H1 (cell line): ENCODE data around the gene SLC35E3. TPM values are rescaled to one million over a fixed set of nuclear protein-coding genes. Genes with fewer than 3 reads are reported as not detected.

Source experiments
- CTCF ChIA-PET: fragments of 300-600 bp; sonication (Branson Sonifier 250); formaldehyde crosslinking; loops from one replicate; lab custom pipeline; 2021; ENCODE audit not compliant: partially characterized antibody; lab: Charles Lee
- POLR2A ChIA-PET: fragments of 300-600 bp; sonication (Branson Sonifier 250); formaldehyde crosslinking; loops from one replicate; lab custom pipeline; 2021; ENCODE audit warnings: inconsistent platforms; ENCODE audit not compliant: partially characterized antibody; lab: Charles Lee
- DNase-seq, 2 experiments: peaks; one replicate each; pipeline versions ENCODE4 v3.0.0 to v3.0.0-alpha.2; 2010 to 2022; ENCODE audit warnings: low spot score in 2 of 2, low read depth in 1 of 2, mixed read lengths in 1 of 2
- FAIRE-seq: peaks from 2 replicates; lab custom pipeline; 2011; peaks lifted over from hg19 to GRCh38; lab: Jason Lieb, UNC
- H2AFZ ChIP-seq: 2 replicates; pipeline ENCODE4 v1.8.1; 2012; ENCODE audit warnings: low read length, inconsistent platforms
- H2AK5ac ChIP-seq: 2 replicates; pipeline ENCODE4 v1.6.1; 2013; ENCODE audit warnings: low read depth, low read length
- H2BK120ac ChIP-seq: replicated peaks from 2 replicates; pipeline ENCODE3; 2013; ENCODE audit warnings: low read depth, low read length, inconsistent platforms
- H2BK12ac ChIP-seq: 2 replicates; pipeline ENCODE4 v1.6.1; 2013; ENCODE audit warnings: low read depth, low read length
- H2BK15ac ChIP-seq: 2 replicates; pipeline ENCODE4 v1.6.1; 2013; ENCODE audit warnings: low read length
- H2BK20ac ChIP-seq: 2 replicates; pipeline ENCODE4 v1.6.1; 2013; ENCODE audit warnings: low read length
- H2BK5ac ChIP-seq: 2 replicates; pipeline ENCODE4 v1.6.1; 2013; ENCODE audit warnings: low read depth, low read length
- H3K14ac ChIP-seq: 2 replicates; pipeline ENCODE4 v1.6.1; 2013; ENCODE audit warnings: inconsistent platforms; ENCODE audit not compliant: insufficient read length
- H3K18ac ChIP-seq: 2 replicates; pipeline ENCODE4 v1.6.1; 2013; ENCODE audit warnings: low read length; ENCODE audit errors: extremely low read depth
- H3K23ac ChIP-seq: 2 replicates; pipeline ENCODE4 v1.6.1; 2013; ENCODE audit warnings: inconsistent platforms; ENCODE audit not compliant: insufficient read length
- H3K23me2 ChIP-seq: 2 replicates; pipeline ENCODE4 v1.6.1; 2013; ENCODE audit warnings: low read depth, low read length
- H3K27ac ChIP-seq: 2 replicates; pipeline ENCODE4 v1.6.1; 2011; ENCODE audit warnings: low read depth, low read length, inconsistent platforms
- H3K27me3 ChIP-seq, 4 experiments: replicated peaks in 1 of 4; 1 replicate in 1 of 4; 2 replicates in 3 of 4; pipeline versions ENCODE4 v1.6.1 to v1.8.1; 2011 to 2013; ENCODE audit warnings: low read length in 3 of 4, mild to moderate bottlenecking in 3 of 4, inconsistent platforms in 2 of 4, mixed read lengths in 2 of 4, moderate library complexity in 1 of 4; ENCODE audit not compliant: control insufficient read depth in 3 of 4, insufficient read depth in 3 of 4; ENCODE audit errors: extremely low read depth in 1 of 4
- H3K36me3 ChIP-seq, 4 experiments: 2 replicates each; pipeline versions ENCODE4 v1.6.1 to v1.8.1; 2011 to 2013; ENCODE audit warnings: mild to moderate bottlenecking in 4 of 4, low read length in 3 of 4, moderate library complexity in 2 of 4, control low read depth in 1 of 4, inconsistent platforms in 1 of 4; ENCODE audit not compliant: insufficient read depth in 4 of 4, control insufficient read depth in 2 of 4
- H3K4ac ChIP-seq: replicated peaks from 2 replicates; pipeline ENCODE3; 2013; ENCODE audit warnings: low read length, low read depth, mixed read lengths, inconsistent platforms; ENCODE audit not compliant: insufficient read length
- H3K4me1 ChIP-seq, 4 experiments: replicated peaks in 1 of 4; 1 replicate in 1 of 4; 2 replicates in 3 of 4; pipeline versions ENCODE4 v1.6.1 to v1.8.1; 2011 to 2013; ENCODE audit warnings: low read length in 3 of 4, inconsistent platforms in 2 of 4, mixed read lengths in 1 of 4; ENCODE audit not compliant: insufficient read depth in 4 of 4, control insufficient read depth in 3 of 4
- H3K4me2 ChIP-seq, 2 experiments: 2 replicates each; pipeline versions ENCODE4 v1.6.1 to v1.8.1; 2011 to 2013; ENCODE audit warnings: low read depth in 2 of 2, low read length in 2 of 2, control low read depth in 1 of 2, inconsistent platforms in 1 of 2, mild to moderate bottlenecking in 1 of 2; ENCODE audit not compliant: insufficient read depth in 1 of 2
- H3K4me3 ChIP-seq, 4 experiments: fragments of 200-600, 300-600 bp in 1 of 4; sonication (generic), shearing (Covaris generic), sonication (Bioruptor Twin) in 1 of 4; 2 replicates each; pipeline versions ENCODE4 v1.5.1 to v1.8.1; 2011 to 2016; ENCODE audit warnings: low read length in 4 of 4, low read depth in 3 of 4, control low read depth in 2 of 4, inconsistent platforms in 2 of 4, mild to moderate bottlenecking in 2 of 4, mixed read lengths in 1 of 4, moderate library complexity in 1 of 4; ENCODE audit not compliant: insufficient read depth in 2 of 4; ENCODE audit errors: extremely low read depth in 1 of 4
- H3K56ac ChIP-seq: replicated peaks from 2 replicates; pipeline ENCODE3; 2013; ENCODE audit warnings: low read depth, mild to moderate bottlenecking, mixed read lengths, low read length, inconsistent platforms; ENCODE audit not compliant: insufficient read length
- H3K79me1 ChIP-seq: 2 replicates; pipeline ENCODE4 v1.6.1; 2013; ENCODE audit warnings: low read depth, low read length, control low read depth
- H3K79me2 ChIP-seq, 2 experiments: 2 replicates each; pipeline versions ENCODE4 v1.6.1 to v1.8.1; 2012 to 2013; ENCODE audit warnings: low read length in 2 of 2, mild to moderate bottlenecking in 2 of 2, inconsistent platforms in 1 of 2; ENCODE audit not compliant: insufficient read depth in 2 of 2, control insufficient read depth in 1 of 2
- H3K9ac ChIP-seq, 4 experiments: replicated peaks in 1 of 4; 1 replicate in 1 of 4; 2 replicates in 3 of 4; pipeline versions ENCODE4 v1.6.1 to v1.8.1; 2011 to 2013; ENCODE audit warnings: low read depth in 3 of 4, low read length in 3 of 4, control low read depth in 2 of 4, mild to moderate bottlenecking in 2 of 4, moderate library complexity in 2 of 4, inconsistent platforms in 1 of 4; ENCODE audit errors: extremely low read depth in 1 of 4
- H3K9me3 ChIP-seq, 2 experiments: 2 replicates each; pipeline versions ENCODE4 v1.6.1 to v1.8.1; 2012 to 2013; ENCODE audit warnings: mild to moderate bottlenecking in 2 of 2, moderate library complexity in 2 of 2, control low read depth in 1 of 2, inconsistent platforms in 1 of 2, low read depth in 1 of 2, low read length in 1 of 2, mixed read lengths in 1 of 2; ENCODE audit not compliant: insufficient read depth in 2 of 2
- H4K20me1 ChIP-seq, 2 experiments: replicated peaks in 1 of 2; 2 replicates each; pipeline versions ENCODE3 to v1.8.1; 2011 to 2013; ENCODE audit warnings: inconsistent platforms in 2 of 2, low read length in 2 of 2, mild to moderate bottlenecking in 1 of 2; ENCODE audit not compliant: insufficient read depth in 2 of 2, control insufficient read depth in 1 of 2
- H4K5ac ChIP-seq: 2 replicates; pipeline ENCODE4 v1.6.1; 2013; ENCODE audit warnings: low read length, low read depth, mixed read lengths, inconsistent platforms; ENCODE audit not compliant: insufficient read length
- H4K8ac ChIP-seq: 2 replicates; pipeline ENCODE4 v1.8.0; 2013; ENCODE audit warnings: mild to moderate bottlenecking, moderate library complexity, low read length, inconsistent platforms; ENCODE audit not compliant: insufficient read depth; ENCODE audit errors: extremely low read depth
- H4K91ac ChIP-seq: replicated peaks from 2 replicates; pipeline ENCODE3; 2013; ENCODE audit warnings: low read length, mixed read lengths, inconsistent platforms; ENCODE audit not compliant: insufficient read length
- CBX8 ChIP-seq: fragments of 300-800, 300-1000 bp; sonication (generic); IDR thresholded peaks from 2 replicates; pipeline ENCODE4 v1.7.1; 2016; ENCODE audit warnings: low read depth, low read length, borderline replicate concordance
- HDAC6 ChIP-seq: IDR thresholded peaks from one replicate; pipeline ENCODE4 v1.7.1; 2012; ENCODE audit warnings: low read depth, mild to moderate bottlenecking, inconsistent platforms, low read length, moderate library complexity
- SIRT6 ChIP-seq: IDR thresholded peaks from one replicate; pipeline ENCODE4 v1.7.1; 2012; ENCODE audit warnings: low read length, inconsistent platforms
- WGBS, 2 experiments: shearing (Covaris generic) in 1 of 2; methylation state at CpG; one replicate each; pipeline versions ENCODE4 v1.1.6 to v1.1.7; 2013 to 2015; ENCODE audit warnings: low lambda C conversion rate in 2 of 2, mixed read lengths in 2 of 2, inconsistent platforms in 1 of 2, low coverage in 1 of 2, missing lambda C conversion rate in 1 of 2; ENCODE audit not compliant: insufficient replicate concordance in 2 of 2, insufficient coverage in 1 of 2, insufficient read length in 1 of 2; ENCODE audit errors: extremely low coverage in 1 of 2, missing lambda C conversion rate in 1 of 2; 5-methylcytosine and 5-hydroxymethylcytosine counted together
- polyA plus RNA-seq, 7 experiments: library from polyadenylated mRNA; depleted of rRNA in 3 of 7; stranded (reverse) in 5 of 7; unstranded in 2 of 7; fragments of >200 nt in 5 of 7; fragments of 200-250 nt in 2 of 7; gene quantifications; 1 replicate in 5 of 7; 2 replicates in 1 of 7; 4 replicates in 1 of 7; pipeline versions ENCODE4 v1.2.1 to v1.2.3, GENCODE V29; 2011 to 2013; ENCODE audit warnings: missing spikeins in 2 of 7, mixed read lengths in 2 of 7
- total RNA-seq: library from RNA; stranded (reverse); fragmentation: NEBNext Ultra II Directional; extraction: Animal tissue kit (Norgen Biotek cat#: 25700); gene quantifications from 2 replicates; pipeline ENCODE4 v1.2.1, GENCODE V29; 2021

Gene SLC35E3
- total and polyA plus RNA-seq, 2 of the 8 experiments (the other 6 are each of a cell fraction or from before 2014, with no cell fraction given): 10.0 to 10.9 TPM

- H4K8ac ChIP-seq: no peak overlapping the region
- H2BK120ac ChIP-seq: no peak overlapping the region
- H3K4ac ChIP-seq: no peak overlapping the region
- peaks cover 0 to 2% (median 0%) of the 10 kb centered on the region in 4 experiments; a peak in 1 of 7 replicates for H3K4me1 ChIP-seq
- DNase-seq (no peak), FAIRE-seq (no peak)
- 91% methylated on average over 13 of the region's 13 CpGs; no CpG with 5 or more reads in 1 of the 2 experiments for WGBS, 2 experiments
- no peaks in the 10 kb centered on the region for H3K79me2 ChIP-seq
- ChIA-PET POLR2A (no interaction called here), CTCF (interaction anchor here (0.6 to 1.7 kb wide), 2 partner anchors 40 to 1046 kb away, joined by 3 to 6 read pairs; no protein-coding TSS in a partner anchor)
- H3K56ac ChIP-seq: no peak overlapping the region
- no peaks in the 10 kb centered on the region for H4K20me1 ChIP-seq
- no peaks in the 10 kb centered on the region for H3K79me1 ChIP-seq
- no peak overlapping the region for H2BK12ac ChIP-seq
- no peaks in the 10 kb centered on the region for H3K23me2 ChIP-seq
- H3K14ac ChIP-seq: no peak overlapping the region
- no peak overlapping the region for H3K23ac ChIP-seq
- no peak overlapping the region for H2AK5ac ChIP-seq
- H2BK20ac ChIP-seq: no peak overlapping the region
- no peak overlapping the region for H3K27ac ChIP-seq
- no peak overlapping the region for H3K4me2 ChIP-seq
- H3K4me3 ChIP-seq: no peak overlapping the region
- TF ChIP-seq HDAC6 (no peak), SIRT6 (no peak), CBX8 (no peak)
- no peaks in the 10 kb centered on the region for H3K9me3 ChIP-seq
- no peak overlapping the region for H2BK5ac ChIP-seq
- H3K9ac ChIP-seq: no peak overlapping the region
- H2AFZ ChIP-seq: no peak overlapping the region
- H2BK15ac ChIP-seq: no peak overlapping the region
- H4K5ac ChIP-seq: no peak overlapping the region
- no peaks in the 10 kb centered on the region for H3K27me3 ChIP-seq
- H4K91ac ChIP-seq: no peak overlapping the region
- no peaks in the 10 kb centered on the region for H3K36me3 ChIP-seq
- H3K18ac ChIP-seq: no peak overlapping the region
Observed at GRCh38 chr12:68790081-68790951, 44.3 kb downstream of the SLC35E3 start.
